ENCODE results near the gene SEMA3A.

Gene SEMA3A

DNA sequence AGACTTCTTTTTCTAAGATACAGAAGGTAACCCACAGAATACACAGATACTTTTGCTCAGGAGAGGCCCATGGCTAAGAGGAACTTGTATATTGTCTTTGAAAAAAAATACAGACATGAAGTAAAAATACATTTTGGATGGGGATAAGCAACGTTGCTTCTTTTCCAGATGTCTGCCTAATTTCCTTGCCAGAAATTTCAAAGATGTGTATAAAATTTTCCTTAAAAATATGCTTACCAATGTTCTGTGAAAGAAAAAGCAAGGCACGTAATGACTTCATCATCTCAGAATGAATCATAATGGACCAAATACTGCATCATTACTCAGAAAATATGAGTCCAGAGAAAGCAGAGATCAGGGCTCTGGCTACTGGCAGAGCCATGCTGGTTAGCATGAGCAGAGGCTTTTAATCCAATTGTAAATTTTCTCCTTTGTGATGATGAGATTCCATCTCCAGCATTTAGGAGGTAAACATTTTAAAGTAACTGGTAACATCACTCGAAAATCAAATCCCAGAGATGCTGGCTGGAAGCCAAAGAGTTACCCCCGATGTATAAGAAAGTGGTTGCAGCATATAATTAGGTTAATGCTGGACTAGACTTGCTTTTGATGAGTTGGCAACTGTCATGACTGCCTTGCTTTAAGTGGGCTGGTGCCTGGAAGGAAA is 272.5 kb downstream of the SEMA3A start:
- DNase-seq (ENCODE audit: low spot score), result no peak

DNA sequence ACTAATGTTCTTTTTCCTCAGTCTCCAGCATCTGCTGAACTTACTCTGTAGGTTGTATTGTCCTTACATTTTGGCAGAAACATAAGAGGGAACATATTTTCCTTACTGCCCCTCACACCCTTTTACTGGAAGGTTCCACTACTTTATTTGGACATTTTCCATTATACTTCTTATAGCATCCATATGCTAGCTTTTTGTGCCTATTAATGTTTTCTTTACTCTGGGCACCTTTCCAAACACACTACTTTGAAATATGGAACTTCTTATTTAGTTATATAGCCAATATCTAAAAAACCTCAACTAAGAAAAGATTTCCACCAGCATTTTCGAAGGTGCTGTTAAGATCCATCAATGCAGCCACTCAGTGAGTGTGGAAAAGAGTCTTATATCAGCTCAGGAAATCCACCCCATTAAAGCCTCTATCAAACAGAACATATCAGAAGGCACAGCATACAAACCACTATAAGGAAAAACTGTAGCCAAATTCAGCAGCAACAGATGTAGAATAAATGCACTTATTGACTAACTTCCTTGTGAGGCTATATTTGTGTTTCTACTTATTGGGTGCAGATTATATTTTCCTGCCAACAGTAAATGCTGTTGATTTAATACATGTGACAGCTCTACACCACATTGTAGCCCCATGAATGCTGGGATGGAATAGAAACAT is 273.2 kb downstream of the SEMA3A start:
- DNase-seq (ENCODE audit: low spot score), result no peak

DNA sequence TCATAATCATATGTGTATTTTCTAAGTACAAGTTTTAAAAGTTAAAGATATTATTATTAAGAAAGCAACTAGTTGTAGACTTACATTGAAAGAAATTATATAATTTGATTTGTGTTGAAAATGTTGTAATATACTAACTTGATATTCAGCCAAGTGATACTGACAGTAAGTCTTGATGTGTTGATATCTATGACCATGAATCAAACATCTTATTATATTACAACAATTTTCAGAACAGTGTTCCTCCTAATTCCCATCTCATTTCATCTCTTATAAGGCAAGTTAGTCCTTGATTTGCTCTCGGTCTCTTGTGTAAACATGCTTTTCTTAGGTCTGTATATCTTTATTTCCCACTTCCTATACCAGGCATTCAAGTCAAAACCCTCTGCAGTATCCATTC is 276.4 kb downstream of the SEMA3A start:
- no peak for DNase-seq (ENCODE audit: low spot score)

DNA sequence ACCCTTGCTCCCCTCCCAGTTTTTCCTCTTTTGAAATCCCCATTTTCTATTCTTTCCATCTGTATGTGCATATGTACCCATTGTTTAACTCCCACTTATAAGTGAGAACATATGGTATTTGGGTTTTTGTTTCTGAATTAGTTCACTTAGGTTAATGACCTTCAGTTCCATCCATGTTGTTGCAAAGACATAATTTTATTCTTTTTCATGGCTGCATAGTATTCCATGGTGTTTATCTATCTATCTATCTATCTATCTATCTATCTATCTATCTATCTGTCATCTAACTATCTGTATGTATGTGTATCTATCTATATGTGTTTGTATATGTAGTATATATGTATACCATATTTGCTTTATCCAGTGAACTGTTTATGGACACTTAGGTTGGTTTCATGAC is 281.4 kb downstream of the SEMA3A start:
- DNase-seq (ENCODE audit: low spot score), result no peak

DNA sequence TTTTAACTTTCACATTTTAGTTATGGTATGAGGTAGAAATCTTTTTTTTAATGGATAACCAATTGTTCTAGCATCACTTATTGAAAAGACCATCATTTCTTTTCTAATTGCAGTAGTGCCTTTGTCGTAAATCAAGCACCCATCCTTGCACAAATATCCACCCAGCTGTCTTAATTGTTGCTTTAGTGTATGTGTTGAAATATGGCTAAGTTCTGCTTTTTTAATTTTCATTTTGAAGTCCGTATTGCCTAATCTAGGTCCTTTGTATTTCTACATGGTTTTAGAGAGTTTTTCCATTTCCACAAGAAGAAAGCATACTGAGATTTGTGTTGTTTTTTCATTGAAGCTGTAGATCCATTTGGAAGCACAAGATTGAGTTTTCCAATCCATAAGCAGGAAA is 286.1 kb downstream of the SEMA3A start:
- DNase-seq (ENCODE audit: low spot score), result no peak

Data from cerebellar cortex (tissue), 1 donor.